ENCODE data around the gene TLE6.

The TLE6 gene

DNA sequence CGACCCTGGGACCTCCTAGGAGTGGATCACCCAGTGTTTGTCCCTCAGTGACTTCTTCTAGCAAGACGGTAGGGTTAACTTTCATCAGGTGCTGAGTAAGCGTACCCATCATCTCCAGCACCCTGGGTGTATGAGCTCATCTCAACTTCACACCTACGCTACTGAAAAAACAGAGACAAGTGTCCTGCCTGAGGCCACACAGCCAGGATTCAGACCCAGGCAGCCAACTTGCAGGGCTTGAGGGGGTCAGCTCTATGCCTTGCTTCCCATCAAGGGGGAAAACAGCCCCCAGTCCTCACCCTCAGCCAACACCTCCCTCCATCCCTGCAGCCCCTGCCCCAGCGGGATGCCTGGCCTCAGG is 47.1 kb downstream of the TLE6 start:
- H3K4me3 ChIP-seq (ENCODE audit: low read length) = peak overlapping the region; percentile 54; the same call in 1 of the 2 replicates
- no peak overlapping the region for H3K27ac ChIP-seq (ENCODE audit: low read length)
- peaks cover 4% of the 10 kb centered on the region; the same call in 1 of the 2 replicates for H3K9me3 ChIP-seq (ENCODE audit: insufficient read depth, low read depth, low read length)
- peaks cover 7% of the 10 kb centered on the region for H3K4me1 ChIP-seq (ENCODE audit: insufficient read depth, low read length)
- no peak overlapping the region for H3K9ac ChIP-seq (ENCODE audit: low read depth, low read length)
- H3K27me3 ChIP-seq (ENCODE audit: insufficient read depth, low read length) = peaks cover 61% of the 10 kb centered on the region
- no peaks in the 10 kb centered on the region for H3K36me3 ChIP-seq (ENCODE audit: insufficient read depth, low read depth, low read length)

DNA sequence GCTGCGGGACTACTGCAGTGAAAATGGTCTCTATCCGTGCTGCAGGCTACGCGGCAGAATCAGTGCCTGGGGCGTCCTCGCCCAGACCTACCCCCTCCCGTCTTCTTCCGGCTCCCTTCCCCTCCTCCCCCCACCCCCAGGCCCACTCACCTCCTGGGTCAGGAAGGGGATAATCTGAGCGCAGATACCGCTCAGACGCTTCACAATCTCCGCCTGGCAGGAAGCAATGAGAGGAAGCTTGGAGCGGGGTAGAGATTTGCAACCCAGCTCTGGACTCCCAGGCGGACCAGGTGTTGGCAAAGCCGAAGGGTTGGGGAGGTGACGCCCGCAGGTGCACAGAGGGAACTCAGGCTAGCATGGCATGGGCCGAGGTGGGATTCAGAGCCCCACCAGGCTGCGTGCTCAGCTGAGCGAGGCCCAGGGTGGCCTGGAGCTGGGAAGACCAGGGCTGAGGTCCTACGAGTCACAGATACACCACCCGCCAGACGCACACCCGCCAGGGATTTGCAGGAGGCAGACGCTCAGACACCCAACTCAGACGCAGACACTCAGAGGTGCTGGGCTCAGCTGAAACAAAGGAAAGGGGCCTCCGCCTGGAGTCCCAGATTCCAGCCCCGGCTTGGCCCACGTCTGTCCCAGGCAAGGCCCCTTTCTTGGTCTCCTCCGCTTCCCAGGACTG is 47.6 kb downstream of the TLE6 start:
- H3K27me3 ChIP-seq (ENCODE audit: insufficient read depth, low read length) = peaks cover 66% of the 10 kb centered on the region
- H3K4me3 ChIP-seq (ENCODE audit: low read length) = peak overlapping the region; percentile 54; the same call in 1 of the 2 replicates
- no peak overlapping the region for H3K9ac ChIP-seq (ENCODE audit: low read depth, low read length)
- peaks cover 7% of the 10 kb centered on the region for H3K4me1 ChIP-seq (ENCODE audit: insufficient read depth, low read length)
- no peaks in the 10 kb centered on the region for H3K36me3 ChIP-seq (ENCODE audit: insufficient read depth, low read depth, low read length)
- peaks cover 4% of the 10 kb centered on the region; the same call in 1 of the 2 replicates for H3K9me3 ChIP-seq (ENCODE audit: insufficient read depth, low read depth, low read length)
- H3K27ac ChIP-seq (ENCODE audit: low read length) = no peak overlapping the region

DNA sequence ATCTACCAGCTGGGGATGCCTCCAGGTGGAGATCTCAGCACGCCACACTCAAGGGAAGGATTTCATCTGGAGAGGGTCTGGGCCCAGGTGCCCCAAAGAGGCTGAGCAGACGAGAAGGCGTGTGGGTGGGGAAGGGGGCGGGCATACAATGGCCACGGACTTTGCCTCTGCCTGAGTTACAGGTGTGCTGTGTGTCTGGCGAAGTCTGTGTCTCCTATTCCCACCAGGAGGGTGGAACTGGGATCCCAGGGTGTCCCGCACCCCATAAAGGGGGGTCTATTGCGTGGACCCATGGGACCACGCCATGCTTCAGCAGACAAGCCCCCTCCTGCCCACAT is 48.2 kb downstream of the TLE6 start:
- peak overlapping the region; percentile 54; the same call in 1 of the 2 replicates for H3K4me3 ChIP-seq (ENCODE audit: low read length)
- H3K36me3 ChIP-seq (ENCODE audit: insufficient read depth, low read depth, low read length) = no peaks in the 10 kb centered on the region
- H3K27ac ChIP-seq (ENCODE audit: low read length) = no peak overlapping the region
- no peak overlapping the region for H3K9ac ChIP-seq (ENCODE audit: low read depth, low read length)
- H3K4me1 ChIP-seq (ENCODE audit: insufficient read depth, low read length) = peaks cover 7% of the 10 kb centered on the region
- peaks cover 4% of the 10 kb centered on the region; the same call in 1 of the 2 replicates for H3K9me3 ChIP-seq (ENCODE audit: insufficient read depth, low read depth, low read length)
- H3K27me3 ChIP-seq (ENCODE audit: insufficient read depth, low read length) = peaks cover 71% of the 10 kb centered on the region

DNA sequence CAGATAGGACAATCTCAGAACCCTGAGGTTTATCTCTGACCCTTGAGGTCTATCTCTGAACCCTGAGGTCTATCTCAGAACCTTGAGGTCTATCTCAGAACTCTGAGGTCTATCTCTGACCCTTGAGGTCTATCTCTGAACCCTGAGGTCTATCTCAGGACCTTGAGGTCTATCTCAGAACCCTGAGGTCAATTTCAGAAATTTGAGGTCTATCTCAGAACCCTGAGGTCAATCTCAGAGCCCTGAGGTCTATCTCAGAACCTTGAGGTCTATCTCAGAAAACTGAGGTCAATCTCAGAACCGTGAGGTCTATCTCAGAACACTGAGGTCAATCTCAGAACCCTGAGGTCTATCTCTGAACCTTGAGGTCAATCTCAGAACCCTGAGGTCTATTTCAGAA is 49.4 kb downstream of the TLE6 start:
- no peak overlapping the region for H3K9ac ChIP-seq (ENCODE audit: low read depth, low read length)
- H3K27me3 ChIP-seq (ENCODE audit: insufficient read depth, low read length) = peaks cover 84% of the 10 kb centered on the region
- peaks cover 4% of the 10 kb centered on the region; the same call in 1 of the 2 replicates for H3K9me3 ChIP-seq (ENCODE audit: insufficient read depth, low read depth, low read length)
- H3K4me3 ChIP-seq (ENCODE audit: low read length) = no peak overlapping the region
- no peaks in the 10 kb centered on the region for H3K36me3 ChIP-seq (ENCODE audit: insufficient read depth, low read depth, low read length)
- no peak overlapping the region for H3K27ac ChIP-seq (ENCODE audit: low read length)
- H3K4me1 ChIP-seq (ENCODE audit: insufficient read depth, low read length) = peaks cover 7% of the 10 kb centered on the region

DNA sequence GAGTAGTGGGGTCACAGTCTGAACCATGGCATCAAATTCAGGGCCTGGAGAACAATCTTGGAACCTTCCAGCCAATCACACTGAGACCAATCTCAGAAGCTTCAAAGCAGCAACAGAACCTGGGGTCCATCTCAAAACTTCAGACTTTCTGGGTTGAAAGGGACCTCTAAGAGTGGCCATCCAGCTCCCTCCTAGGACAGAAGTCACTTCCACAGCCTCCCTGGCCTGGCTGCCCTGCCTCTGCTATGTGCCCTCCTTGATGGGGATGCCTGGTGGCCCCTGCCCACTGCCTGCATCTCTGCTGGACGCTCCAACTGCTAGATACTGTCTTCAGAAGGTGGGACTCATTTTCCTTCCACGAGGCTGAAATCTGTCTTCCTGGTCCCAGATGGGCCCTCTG is 49.9 kb downstream of the TLE6 start:
- peaks cover 7% of the 10 kb centered on the region for H3K4me1 ChIP-seq (ENCODE audit: insufficient read depth, low read length)
- no peak overlapping the region for H3K9ac ChIP-seq (ENCODE audit: low read depth, low read length)
- no peak overlapping the region for H3K27ac ChIP-seq (ENCODE audit: low read length)
- H3K27me3 ChIP-seq (ENCODE audit: insufficient read depth, low read length) = peaks cover 89% of the 10 kb centered on the region
- peaks cover 4% of the 10 kb centered on the region; the same call in 1 of the 2 replicates for H3K9me3 ChIP-seq (ENCODE audit: insufficient read depth, low read depth, low read length)
- H3K36me3 ChIP-seq (ENCODE audit: insufficient read depth, low read depth, low read length) = no peaks in the 10 kb centered on the region
- no peak overlapping the region for H3K4me3 ChIP-seq (ENCODE audit: low read length)

DNA sequence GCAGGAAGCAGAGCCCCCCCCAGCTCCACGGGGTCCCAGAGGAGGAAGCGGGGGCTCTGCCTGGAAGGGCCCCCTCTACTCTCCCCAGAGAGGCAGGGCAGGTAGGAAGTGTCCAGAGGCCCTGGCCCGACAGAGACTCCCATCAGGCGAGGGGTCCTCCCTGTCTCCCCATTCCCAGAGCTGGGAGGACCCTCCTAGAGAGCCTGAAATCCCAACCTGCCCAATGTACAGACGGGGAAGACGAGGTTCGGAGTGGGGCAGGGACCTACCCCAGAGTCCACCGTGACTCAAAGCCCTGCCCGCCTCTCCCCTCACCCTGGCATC is 50.6 kb downstream of the TLE6 start:
- no peak overlapping the region for H3K27ac ChIP-seq (ENCODE audit: low read length)
- peaks cover 4% of the 10 kb centered on the region; the same call in 1 of the 2 replicates for H3K9me3 ChIP-seq (ENCODE audit: insufficient read depth, low read depth, low read length)
- peaks cover 7% of the 10 kb centered on the region for H3K4me1 ChIP-seq (ENCODE audit: insufficient read depth, low read length)
- H3K36me3 ChIP-seq (ENCODE audit: insufficient read depth, low read depth, low read length) = no peaks in the 10 kb centered on the region
- no peak overlapping the region for H3K9ac ChIP-seq (ENCODE audit: low read depth, low read length)
- H3K27me3 ChIP-seq (ENCODE audit: insufficient read depth, low read length) = peaks cover 96% of the 10 kb centered on the region
- peak overlapping the region; percentile 60; the same call in 1 of the 2 replicates for H3K4me3 ChIP-seq (ENCODE audit: low read length)

DNA sequence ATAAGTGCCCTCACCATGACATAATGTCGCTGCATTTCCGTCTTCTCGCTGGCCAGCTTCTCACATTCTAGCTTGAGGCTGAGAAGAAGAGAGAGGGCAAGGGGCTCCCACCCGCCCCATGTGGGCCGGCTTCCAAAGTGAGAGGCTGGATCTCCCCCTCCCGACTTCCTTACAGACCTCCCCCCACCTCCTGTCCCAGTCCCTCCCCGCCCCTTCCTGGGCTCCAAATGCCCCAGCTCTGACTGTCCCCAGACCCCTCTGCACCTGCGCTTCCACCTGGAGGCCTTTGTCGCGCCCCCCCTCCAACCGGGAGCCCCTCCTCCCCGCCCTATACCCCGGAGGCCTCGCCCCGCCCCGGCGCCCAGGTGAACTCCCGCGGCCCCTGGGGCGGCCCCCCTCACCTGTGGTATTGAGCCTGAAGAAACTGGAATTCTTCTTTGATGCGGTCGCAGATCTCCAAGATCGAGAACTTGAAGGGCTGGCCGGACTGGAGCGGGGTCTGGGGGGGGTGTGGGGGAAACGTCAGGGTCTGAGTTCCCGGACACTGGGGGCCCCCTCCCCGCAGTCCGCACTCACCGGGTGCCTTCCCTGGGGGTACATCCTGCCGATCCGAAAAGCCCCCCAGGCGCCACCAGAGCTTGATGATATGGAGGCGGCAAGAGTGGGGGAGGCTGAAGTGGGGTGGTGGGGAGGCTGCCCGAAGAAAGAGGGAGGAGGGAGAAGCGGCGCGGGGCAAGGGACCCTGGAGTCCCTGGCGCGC is 51.1 kb downstream of the TLE6 start:
- Histone ChIP-seq H3K9ac (ENCODE audit: low read depth, low read length) (no peak overlapping the region), H3K36me3 (ENCODE audit: insufficient read depth, low read depth, low read length) (no peaks in the 10 kb centered on the region), H3K4me1 (ENCODE audit: insufficient read depth, low read length) (peaks cover 7% of the 10 kb centered on the region), H3K27me3 (ENCODE audit: insufficient read depth, low read length) (peaks cover 97% of the 10 kb centered on the region), H3K9me3 (ENCODE audit: insufficient read depth, low read depth, low read length) (peaks cover 4% of the 10 kb centered on the region; the same call in 1 of the 2 replicates), H3K4me3 (ENCODE audit: low read length) (peak overlapping the region; percentile 60; the same call in 1 of the 2 replicates), H3K27ac (ENCODE audit: low read length) (no peak overlapping the region)

DNA sequence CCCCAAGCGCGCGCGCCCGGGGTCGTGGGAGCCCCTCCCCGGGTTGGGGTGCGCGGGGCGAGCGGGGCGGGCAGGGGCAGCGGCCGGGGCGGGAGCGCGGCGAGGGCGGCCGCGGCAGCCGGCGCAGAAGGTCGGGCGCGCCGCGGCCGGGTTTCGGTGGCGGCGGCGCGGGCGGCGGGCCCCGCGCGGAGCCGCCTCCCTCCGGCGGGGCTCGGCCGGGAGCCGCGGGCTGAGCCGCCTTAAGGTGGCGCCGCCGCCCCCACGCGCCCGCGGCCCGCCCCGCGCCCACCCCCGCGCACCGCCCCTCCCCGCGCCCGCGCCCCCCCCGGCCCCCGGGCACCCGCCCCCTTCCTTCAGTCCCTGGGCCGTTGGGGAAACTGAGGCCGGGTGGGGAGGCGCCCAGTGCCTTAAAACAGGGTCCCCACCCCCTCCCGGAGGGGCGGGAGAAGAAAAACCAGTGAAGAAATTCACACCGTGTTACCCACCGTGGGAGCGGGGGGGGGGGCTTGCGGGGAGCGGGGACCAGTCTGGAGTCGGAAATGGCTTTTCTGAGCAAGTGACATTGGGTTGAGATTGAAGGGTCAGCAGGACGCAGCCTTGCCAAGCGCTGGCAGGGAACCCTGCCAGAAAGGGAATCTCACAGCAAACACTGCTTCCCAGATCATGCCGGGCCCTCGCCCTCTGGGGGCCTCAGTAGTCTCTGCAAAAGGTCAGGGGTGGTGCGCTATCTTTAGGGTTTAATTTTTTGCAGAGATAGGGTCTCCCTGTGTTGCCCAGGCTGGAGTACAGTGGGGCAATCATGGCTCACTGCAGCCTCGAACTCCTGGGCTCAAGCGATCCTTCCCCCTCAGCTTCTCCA is 51.9 kb downstream of the TLE6 start, which contains the start of gene TLE2:
Gene TLE2 (minus strand): TSS at position 216 of the 859 bp plus-strand sequence. CDS start 376 bp downstream, outside the sequence.
- Histone ChIP-seq H3K36me3 (ENCODE audit: insufficient read depth, low read depth, low read length) (no peaks in the 10 kb centered on the region), H3K9ac (ENCODE audit: low read depth, low read length) (no peak within 1 kb of the TSS), H3K4me1 (ENCODE audit: insufficient read depth, low read length) (peaks cover 7% of the 10 kb centered on the region), H3K4me3 (ENCODE audit: low read length) (peak within 1 kb of the TSS; percentile 60; the same call in 1 of the 2 replicates), H3K27ac (ENCODE audit: low read length) (no peak within 1 kb of the TSS), H3K27me3 (ENCODE audit: insufficient read depth, low read length) (peaks cover 97% of the 10 kb centered on the region), H3K9me3 (ENCODE audit: insufficient read depth, low read depth, low read length) (peaks cover 4% of the 10 kb centered on the region; the same call in 1 of the 2 replicates)

DNA sequence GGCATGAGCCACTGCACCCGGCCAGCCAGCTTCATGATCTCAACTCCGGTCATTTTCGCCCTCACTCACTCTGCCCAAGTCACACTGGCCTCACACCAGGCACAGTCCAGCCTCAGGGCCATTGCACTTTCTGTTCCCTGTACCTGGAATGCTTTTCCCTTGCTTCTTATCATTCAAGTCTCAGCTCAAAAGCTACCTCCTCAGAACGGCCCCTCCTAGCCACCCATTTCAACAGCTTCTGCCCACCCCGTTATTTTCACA is 54.2 kb downstream of the TLE6 start:
- Histone ChIP-seq H3K4me3 (ENCODE audit: low read length) (no peak overlapping the region), H3K36me3 (ENCODE audit: insufficient read depth, low read depth, low read length) (no peaks in the 10 kb centered on the region), H3K27ac (ENCODE audit: low read length) (no peak overlapping the region), H3K9me3 (ENCODE audit: insufficient read depth, low read depth, low read length) (peaks cover 4% of the 10 kb centered on the region; the same call in 1 of the 2 replicates), H3K27me3 (ENCODE audit: insufficient read depth, low read length) (peaks cover 84% of the 10 kb centered on the region), H3K9ac (ENCODE audit: low read depth, low read length) (no peak overlapping the region), H3K4me1 (ENCODE audit: insufficient read depth, low read length) (peaks cover 5% of the 10 kb centered on the region)

DNA sequence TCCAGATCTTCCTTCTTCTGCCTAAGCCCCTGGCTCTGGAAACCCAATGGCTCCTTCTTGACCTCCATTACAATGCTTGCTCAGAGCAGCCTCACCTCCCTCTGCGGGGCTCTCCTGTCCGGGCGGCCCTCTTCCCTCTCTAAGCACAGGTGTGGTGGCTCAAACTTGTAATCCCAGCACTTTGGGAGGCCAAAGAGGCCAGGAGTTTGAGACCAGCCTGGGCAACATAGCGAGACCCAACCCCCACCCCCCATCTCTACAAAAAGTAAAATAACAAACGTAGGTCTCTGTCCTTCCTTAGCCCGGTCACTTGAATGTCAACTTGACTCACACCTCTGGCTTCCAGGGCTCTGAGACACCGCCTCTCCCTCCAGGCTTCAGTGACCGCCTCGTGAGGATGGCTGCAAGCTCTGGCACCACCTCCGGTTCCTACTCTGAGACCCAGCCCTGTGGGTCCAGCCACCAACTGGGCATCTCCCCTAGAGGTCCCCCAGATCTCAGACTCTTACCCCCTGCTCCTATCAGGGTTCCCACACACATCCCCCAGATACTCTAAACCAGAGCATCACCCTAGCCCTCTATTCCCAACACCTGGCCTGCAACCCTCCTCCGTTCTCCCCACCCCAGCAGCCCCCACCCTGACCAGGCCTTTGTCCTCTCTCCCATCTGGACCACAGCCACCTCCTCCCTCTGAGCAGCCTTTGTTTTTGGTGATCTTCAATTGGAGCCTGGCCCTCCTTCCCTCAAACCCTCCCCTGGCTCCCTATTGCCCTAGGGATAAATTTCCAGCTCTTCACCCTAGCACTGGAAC is 56.4 kb downstream of the TLE6 start:
- Histone ChIP-seq H3K36me3 (ENCODE audit: insufficient read depth, low read depth, low read length) (no peaks in the 10 kb centered on the region), H3K4me1 (ENCODE audit: insufficient read depth, low read length) (peaks cover 5% of the 10 kb centered on the region), H3K9me3 (ENCODE audit: insufficient read depth, low read depth, low read length) (no peaks in the 10 kb centered on the region), H3K4me3 (ENCODE audit: low read length) (no peak overlapping the region), H3K9ac (ENCODE audit: low read depth, low read length) (no peak overlapping the region), H3K27me3 (ENCODE audit: insufficient read depth, low read length) (peaks cover 78% of the 10 kb centered on the region), H3K27ac (ENCODE audit: low read length) (no peak overlapping the region)

DNA sequence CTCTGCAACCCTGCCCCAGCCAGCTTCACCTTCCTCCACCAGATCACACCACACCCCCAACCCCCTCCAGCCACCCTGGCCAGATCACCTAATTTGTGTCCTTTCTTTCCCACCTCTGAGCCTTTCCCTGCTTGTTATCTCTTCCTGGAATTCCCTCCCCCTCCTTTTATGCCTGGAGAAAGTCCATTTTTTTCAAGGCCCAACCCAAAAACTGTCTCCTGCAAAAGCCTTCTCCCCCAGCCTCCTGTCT is 57.0 kb downstream of the TLE6 start:
- H3K9ac ChIP-seq (ENCODE audit: low read depth, low read length) = no peak overlapping the region
- H3K4me3 ChIP-seq (ENCODE audit: low read length) = peak overlapping the region; percentile 68; the same call in 1 of the 2 replicates
- no peaks in the 10 kb centered on the region for H3K36me3 ChIP-seq (ENCODE audit: insufficient read depth, low read depth, low read length)
- H3K4me1 ChIP-seq (ENCODE audit: insufficient read depth, low read length) = peaks cover 5% of the 10 kb centered on the region
- H3K27ac ChIP-seq (ENCODE audit: low read length) = no peak overlapping the region
- peaks cover 80% of the 10 kb centered on the region for H3K27me3 ChIP-seq (ENCODE audit: insufficient read depth, low read length)
- no peaks in the 10 kb centered on the region for H3K9me3 ChIP-seq (ENCODE audit: insufficient read depth, low read depth, low read length)

Measured in iPS-20b (cell line).